22Rv1 (cell line): ENCODE results near the gene CD7.

Experiments used
- H3K27ac ChIP-seq: fragments of 450-650 bp; 2 replicates; pipeline ENCODE4 v1.5.1; 2017
- CTCF ChIP-seq: fragments of 450-650 bp; IDR thresholded peaks from 2 replicates; pipeline ENCODE4 v1.5.1; 2017; ENCODE audit warnings: mild to moderate bottlenecking
- ZFX ChIP-seq: fragments of 450-650 bp; IDR thresholded peaks from 2 replicates; pipeline ENCODE4 v1.6.1; 2017; ENCODE audit warnings: antibody characterized with exemption, borderline replicate concordance

CD7 gene

GRCh38 chr17:82329683-82330321, 12.4 kb upstream of the CD7 start:
- no peak for TF ChIP-seq ZFX
- TF ChIP-seq CTCF, result no peak
- no peak overlapping the region for H3K27ac ChIP-seq

DNA sequence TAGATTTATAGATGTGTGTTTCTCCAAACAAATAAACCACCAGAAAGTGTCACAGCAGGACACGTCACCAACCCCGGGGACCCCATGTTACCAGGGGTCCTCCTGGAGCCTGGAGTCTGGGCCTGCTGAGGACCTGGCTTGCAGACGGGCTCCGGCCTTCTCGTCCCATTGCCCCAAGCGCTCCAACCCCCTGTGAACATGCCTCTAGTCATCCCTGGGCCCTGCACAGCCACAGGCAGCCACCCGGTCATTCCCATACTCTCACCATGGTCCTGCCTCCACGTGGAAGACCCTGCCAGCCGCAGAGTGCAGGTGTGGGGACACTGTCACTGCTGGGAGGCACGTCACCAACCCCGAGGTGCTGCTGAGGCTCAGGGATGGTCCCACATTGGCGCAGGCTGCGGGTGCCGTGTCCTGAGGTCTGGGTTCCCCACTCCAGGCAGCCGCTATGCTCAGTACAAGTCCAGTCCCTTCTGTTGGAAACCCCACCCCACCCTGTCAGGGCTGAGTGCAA, 11.6 kb upstream of the CD7 start:
- peak overlapping the region; percentile 42 for H3K27ac ChIP-seq
- TF ChIP-seq ZFX, result no peak
- TF ChIP-seq CTCF, result no peak

DNA sequence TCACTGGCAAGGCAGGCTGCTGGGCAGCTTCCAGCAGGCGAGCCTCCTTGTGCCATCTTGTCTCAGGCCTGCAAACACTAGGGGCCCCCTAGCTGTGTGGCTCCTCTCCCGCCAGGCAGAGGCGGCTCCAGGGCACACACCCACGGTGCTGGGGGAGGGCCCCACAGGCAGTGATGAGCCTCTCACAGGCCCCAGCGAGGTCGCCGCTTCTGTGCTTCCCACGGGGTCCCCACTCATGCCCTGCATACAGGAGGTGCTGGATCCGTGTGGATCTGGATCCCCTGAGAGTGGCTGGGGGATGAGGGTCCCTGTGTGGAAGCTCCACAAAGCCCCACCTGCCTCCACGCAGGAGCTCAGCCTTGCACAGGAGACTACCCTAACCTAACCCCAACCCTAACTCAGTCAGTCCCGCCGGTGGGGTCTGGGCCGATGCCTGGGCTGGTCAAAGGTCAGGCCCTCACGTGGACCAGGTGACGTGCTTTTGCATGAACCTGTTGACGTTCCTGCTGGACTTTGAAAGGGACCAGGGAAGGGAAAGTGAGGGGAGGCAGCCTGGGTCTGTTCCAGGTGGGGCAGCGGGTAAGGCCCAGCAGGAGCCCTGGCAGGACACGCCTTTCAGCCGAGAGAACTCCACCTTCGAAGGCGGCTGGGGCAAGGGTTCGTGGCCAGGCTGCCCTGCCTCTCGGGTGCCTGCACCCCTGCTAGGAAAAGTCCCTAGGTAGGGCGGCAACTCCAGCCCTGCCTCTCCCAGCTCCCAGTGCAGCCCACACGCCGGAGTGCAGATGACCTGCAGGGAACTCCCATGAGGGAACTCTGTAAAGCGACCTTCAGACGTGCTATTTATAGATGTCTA, 11.0 kb upstream of the CD7 start:
- H3K27ac ChIP-seq, result peak overlapping the region; percentile 42

DNA sequence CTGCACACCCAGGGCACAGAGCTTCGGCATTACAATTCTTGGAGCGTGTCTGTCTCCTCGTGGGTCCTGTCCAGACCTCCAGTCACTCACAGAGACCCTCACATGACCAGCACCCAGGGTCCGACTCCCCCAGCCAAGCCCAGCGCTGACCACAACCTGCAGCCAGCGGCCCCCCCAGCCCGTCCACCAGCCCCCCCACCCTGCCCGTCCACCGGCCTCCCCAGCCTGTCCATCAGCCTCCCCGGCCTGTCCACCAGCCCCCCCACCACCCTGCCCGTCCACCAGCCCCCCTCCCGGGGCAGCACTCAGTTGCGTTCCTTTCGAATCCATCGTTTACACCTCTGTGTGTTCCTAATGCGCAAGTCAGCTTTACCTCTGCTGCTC, 10.3 kb upstream of the CD7 start:
- H3K27ac ChIP-seq, result no peak overlapping the region
- TF ChIP-seq CTCF (no peak), ZFX (no peak)

More for the DNA sequence above, 11.0 kb upstream of the CD7 start:
- TF ChIP-seq CTCF (no peak), ZFX (no peak)

- no peak overlapping the region for H3K27ac ChIP-seq
- TF ChIP-seq CTCF, result no peak
- no peak for TF ChIP-seq ZFX
Observed at GRCh38 chr17:82327289-82327688, 9.9 kb upstream of the CD7 start.

DNA sequence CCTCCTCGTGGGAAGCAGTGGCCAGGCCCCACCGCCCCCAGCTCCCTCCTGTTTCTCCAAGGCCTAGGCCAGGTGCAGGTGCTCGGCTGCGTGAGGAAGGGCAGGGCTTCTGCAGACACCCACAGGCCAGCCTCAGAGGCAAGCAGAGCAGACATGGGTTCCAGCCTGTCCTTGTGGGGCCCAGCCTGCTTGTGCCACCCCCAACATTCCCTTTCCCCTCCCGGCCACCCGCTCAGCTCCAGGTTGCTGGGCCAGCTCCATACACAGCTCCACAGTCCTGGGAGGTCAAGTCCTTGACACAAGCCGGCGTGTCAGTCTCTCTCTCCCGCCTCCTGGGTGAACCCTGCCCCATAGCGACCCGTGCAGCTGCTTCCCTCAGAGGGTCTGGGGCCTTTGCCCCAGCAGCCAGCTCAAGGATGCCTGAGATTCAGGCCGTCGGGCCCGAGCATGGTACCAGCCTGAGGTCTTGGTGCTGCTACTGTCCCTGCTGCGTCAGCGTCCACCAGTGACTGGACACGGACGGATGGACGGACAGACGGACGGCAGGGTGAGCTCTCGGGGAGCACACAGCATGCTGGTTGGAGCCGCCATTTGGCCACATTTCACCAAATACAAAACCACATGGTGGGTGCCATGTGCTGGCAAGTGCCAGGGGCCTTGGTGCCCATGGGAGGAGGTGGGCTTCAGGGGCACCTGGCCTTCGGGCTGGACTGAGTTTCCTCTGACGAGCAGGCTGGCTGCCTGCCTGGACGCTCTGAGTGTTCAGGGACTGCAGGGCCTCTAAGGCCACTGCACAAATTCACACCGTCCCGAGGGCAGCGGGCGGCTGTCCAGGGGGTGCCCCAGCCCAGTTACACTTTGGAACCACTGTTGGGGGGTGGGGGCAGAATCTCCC, 8.1 kb upstream of the CD7 start:
- no peak overlapping the region for H3K27ac ChIP-seq

More for the DNA sequence above, 8.1 kb upstream of the CD7 start:
- TF ChIP-seq CTCF, result no peak
- TF ChIP-seq ZFX, result no peak
